ENCODE results near the gene SLC22A16. TPM values are rescaled to one million over a fixed set of nuclear protein-coding genes. Genes with fewer than 3 reads are reported as not detected.

SLC22A16 gene
- total and polyA plus RNA-seq, 2 experiments from 2014 or later: not detected

GRCh38 chr6:110447761-110448160, 28.7 kb downstream of the SLC22A16 start:
- TF ChIP-seq CTCF (IDR thresholded peaks at IDR 0.05; ENCODE audit: low read depth, low read length): no peak
- Histone ChIP-seq H3K9me3 (ENCODE audit: low read depth) (no peaks in the 10 kb centered on the region), H3K36me3 (no peaks in the 10 kb centered on the region), H3K27me3 (no peaks in the 10 kb centered on the region), H3K27ac (no peak overlapping the region), H3K4me1 (ENCODE audit: low read depth) (peaks cover 3% of the 10 kb centered on the region), H3K4me3 (no peak overlapping the region)
- DNase-seq (ENCODE audit: low read depth in 1 of 2, low spot score in 1 of 2): no peak

- no peak for TF ChIP-seq CTCF (IDR thresholded peaks at IDR 0.05; ENCODE audit: low read depth, low read length)
- Histone ChIP-seq H3K27ac (no peak overlapping the region), H3K36me3 (no peaks in the 10 kb centered on the region), H3K27me3 (no peaks in the 10 kb centered on the region), H3K4me1 (ENCODE audit: low read depth) (no peaks in the 10 kb centered on the region), H3K4me3 (no peak overlapping the region), H3K9me3 (ENCODE audit: low read depth) (no peaks in the 10 kb centered on the region)
- DNase-seq (ENCODE audit: low read depth in 1 of 2, low spot score in 1 of 2): no peak
These were observed 30.0 kb downstream of the SLC22A16 start for GRCh38 chr6:110446405-110446804.

- Histone ChIP-seq H3K4me1 (ENCODE audit: low read depth) (no peaks in the 10 kb centered on the region), H3K36me3 (no peaks in the 10 kb centered on the region), H3K27ac (no peak overlapping the region), H3K4me3 (no peak overlapping the region), H3K9me3 (ENCODE audit: low read depth) (no peaks in the 10 kb centered on the region), H3K27me3 (no peaks in the 10 kb centered on the region)
- no peak for DNase-seq (ENCODE audit: low read depth in 1 of 2, low spot score in 1 of 2)
- no peak for TF ChIP-seq CTCF (IDR thresholded peaks at IDR 0.05; ENCODE audit: low read depth, low read length)
These were observed 36.4 kb downstream of the SLC22A16 start for GRCh38 chr6:110440026-110440425.

- Histone ChIP-seq H3K27me3 (no peaks in the 10 kb centered on the region), H3K9me3 (ENCODE audit: low read depth) (no peaks in the 10 kb centered on the region), H3K4me3 (no peak overlapping the region), H3K27ac (no peak overlapping the region), H3K4me1 (ENCODE audit: low read depth) (no peaks in the 10 kb centered on the region), H3K36me3 (no peaks in the 10 kb centered on the region)
- no peak for TF ChIP-seq CTCF (IDR thresholded peaks at IDR 0.05; ENCODE audit: low read depth, low read length)
- no peak for DNase-seq (ENCODE audit: low read depth in 1 of 2, low spot score in 1 of 2)
These were observed 37.1 kb downstream of the SLC22A16 start for GRCh38 chr6:110439356-110439755.

- no peaks in the 10 kb centered on the region for H3K27me3 ChIP-seq
- no peak overlapping the region for H3K27ac ChIP-seq
- TF ChIP-seq CTCF (IDR thresholded peaks at IDR 0.05; ENCODE audit: low read depth, low read length): no peak
- H3K36me3 ChIP-seq: no peaks in the 10 kb centered on the region
- no peaks in the 10 kb centered on the region for H3K9me3 ChIP-seq (ENCODE audit: low read depth)
- no peak for DNase-seq (ENCODE audit: low read depth in 1 of 2, low spot score in 1 of 2)
- no peak overlapping the region for H3K4me3 ChIP-seq
- peaks cover 5% of the 10 kb centered on the region for H3K4me1 ChIP-seq (ENCODE audit: low read depth)
These were observed 41.3 kb downstream of the SLC22A16 start for GRCh38 chr6:110434961-110435602.

Measured in cardiac muscle cell (in vitro differentiated cells and primary cell).